SK-N-SH treated with all-trans-retinoic acid at 6 μM for 48 hours (cell line): ENCODE results near the gene CAV2.

Experiments used
- ARNTL ChIP-seq: fragments of 450-650 bp; formaldehyde crosslinking; IDR thresholded peaks from 2 replicates; pipeline ENCODE4 v1.5.0; 2020; ENCODE audit warnings: low read depth, mild to moderate bottlenecking, moderate library complexity, borderline replicate concordance
- BACH2 ChIP-seq: fragments of 250-450 bp; sonication (Bioruptor Pico); IDR thresholded peaks from 2 replicates; pipeline ENCODE4 v1.9.0; 2021; ENCODE audit warnings: mild to moderate bottlenecking, borderline replicate concordance
- CSDC2 ChIP-seq: fragments of 250-450 bp; sonication (Bioruptor Pico); IDR thresholded peaks from 2 replicates; pipeline ENCODE4 v1.5.0; 2020; ENCODE audit warnings: mild to moderate bottlenecking, moderate library complexity
- ESRRG ChIP-seq: fragments of 250-450 bp; sonication (Bioruptor Pico); IDR thresholded peaks from 2 replicates; pipeline ENCODE4 v1.6.1; 2021; ENCODE audit warnings: mild to moderate bottlenecking
- GLIS3 ChIP-seq: fragments of 250-450 bp; sonication (Bioruptor Pico); IDR thresholded peaks from 2 replicates; pipeline ENCODE4 v1.5.0; 2020; ENCODE audit warnings: mild to moderate bottlenecking, moderate library complexity
- POU6F1 ChIP-seq: fragments of 250-450 bp; sonication (Bioruptor Pico); IDR thresholded peaks from 2 replicates; pipeline ENCODE4 v1.8.0; 2021; ENCODE audit warnings: low read depth, mild to moderate bottlenecking, moderate library complexity, borderline replicate concordance
- RARB ChIP-seq: fragments of 250-450 bp; sonication (Bioruptor Pico); IDR thresholded peaks from 2 replicates; pipeline ENCODE4 v1.8.0; 2021; ENCODE audit warnings: mild to moderate bottlenecking, moderate library complexity
- SNAI2 ChIP-seq: fragments of 250-450 bp; sonication (Bioruptor Pico); IDR thresholded peaks from 2 replicates; pipeline ENCODE4 v1.5.0; 2020; ENCODE audit warnings: mild to moderate bottlenecking, moderate library complexity
- TCF4 ChIP-seq: fragments of 250-450 bp; sonication (Bioruptor Pico); IDR thresholded peaks from 2 replicates; pipeline ENCODE4 v1.8.0; 2021; ENCODE audit warnings: mild to moderate bottlenecking, moderate library complexity, borderline replicate concordance
- ZFP3 ChIP-seq: fragments of 250-450 bp; sonication (Bioruptor Pico); IDR thresholded peaks from 2 replicates; pipeline ENCODE4 v1.5.0; 2020; ENCODE audit warnings: mild to moderate bottlenecking, moderate library complexity
- ZFP30 ChIP-seq: fragments of 450-650 bp; formaldehyde crosslinking; IDR thresholded peaks from 2 replicates; pipeline ENCODE4 v1.5.0; 2022; ENCODE audit warnings: mild to moderate bottlenecking, moderate library complexity
- ZNF565 ChIP-seq: fragments of 450-650 bp; formaldehyde crosslinking; conservative IDR thresholded peaks from 2 replicates; pipeline ENCODE4 v1.5.0; 2020; ENCODE audit warnings: low read depth, mild to moderate bottlenecking, moderate library complexity
- ZNF8 ChIP-seq: fragments of 450-650 bp; formaldehyde crosslinking; IDR thresholded peaks from 2 replicates; pipeline ENCODE4 v1.5.0; 2020; ENCODE audit warnings: mild to moderate bottlenecking, moderate library complexity
- TF ChIP-seq, protein P1 (sequence below): fragments of 250-450 bp; sonication (Bioruptor Pico); IDR thresholded peaks from 2 replicates; pipeline ENCODE4 v1.8.0; 2020; ENCODE audit warnings: mild to moderate bottlenecking, moderate library complexity, borderline replicate concordance

DNA sequence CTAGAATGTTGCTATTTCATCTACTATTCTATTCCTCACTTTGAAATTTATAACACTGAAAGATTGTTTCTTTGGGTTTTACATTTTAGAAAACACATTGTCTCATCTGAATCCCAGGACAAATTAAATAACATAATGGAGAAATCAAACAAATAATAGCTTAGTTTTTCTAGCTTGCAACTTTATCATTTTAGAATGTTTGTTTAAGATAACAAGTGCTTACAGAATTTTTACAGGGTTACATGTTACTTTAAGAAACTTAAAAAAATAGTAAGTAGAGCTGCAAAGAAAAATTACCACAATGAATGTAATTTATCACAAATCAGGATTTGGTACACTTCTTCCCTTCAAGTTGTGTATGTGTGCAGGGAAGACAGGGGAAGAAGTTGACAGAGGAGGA lies 11.3 kb downstream of the CAV2 start:
- TF ChIP-seq SNAI2 (no peak), ZFP3 (no peak), ARNTL (CRISPR knock-in tag) (no peak), GLIS3 (no peak), RARB (CRISPR knock-in tag) (no peak), CSDC2 (CRISPR knock-in tag) (no peak), ZNF565 (CRISPR knock-in tag) (no peak), POU6F1 (CRISPR knock-in tag) (no peak), BACH2 (CRISPR knock-in tag) (no peak), ZNF8 (CRISPR knock-in tag) (no peak), ESRRG (CRISPR knock-in tag) (no peak), ZFP30 (CRISPR knock-in tag) (no peak), TCF4 (CRISPR knock-in tag) (no peak)
- TF ChIP-seq, protein P1, sequence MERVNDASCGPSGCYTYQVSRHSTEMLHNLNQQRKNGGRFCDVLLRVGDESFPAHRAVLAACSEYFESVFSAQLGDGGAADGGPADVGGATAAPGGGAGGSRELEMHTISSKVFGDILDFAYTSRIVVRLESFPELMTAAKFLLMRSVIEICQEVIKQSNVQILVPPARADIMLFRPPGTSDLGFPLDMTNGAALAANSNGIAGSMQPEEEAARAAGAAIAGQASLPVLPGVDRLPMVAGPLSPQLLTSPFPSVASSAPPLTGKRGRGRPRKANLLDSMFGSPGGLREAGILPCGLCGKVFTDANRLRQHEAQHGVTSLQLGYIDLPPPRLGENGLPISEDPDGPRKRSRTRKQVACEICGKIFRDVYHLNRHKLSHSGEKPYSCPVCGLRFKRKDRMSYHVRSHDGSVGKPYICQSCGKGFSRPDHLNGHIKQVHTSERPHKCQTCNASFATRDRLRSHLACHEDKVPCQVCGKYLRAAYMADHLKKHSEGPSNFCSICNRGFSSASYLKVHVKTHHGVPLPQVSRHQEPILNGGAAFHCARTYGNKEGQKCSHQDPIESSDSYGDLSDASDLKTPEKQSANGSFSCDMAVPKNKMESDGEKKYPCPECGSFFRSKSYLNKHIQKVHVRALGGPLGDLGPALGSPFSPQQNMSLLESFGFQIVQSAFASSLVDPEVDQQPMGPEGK (CRISPR knock-in tag): no peak
